Natural killer cell treated with Interleukin-12 subunit alpha and Interleukin-12 subunit beta and Interleukin-15 and Interleukin-18, amount 100 ng/mL, for 72 hours (primary cell): ENCODE results near the gene ARL9. TPM values are rescaled to one million over a fixed set of nuclear protein-coding genes. Genes with fewer than 3 reads are reported as not detected.

Source experiments
- ATAC-seq, 2 donors: fragments of 150-1000 bp; cut with Tn5 transposase in 1 of 2; sonication (Bioruptor Pico), chemical (Tn5 transposase) in 1 of 2; 2 replicates each; pipeline ENCODE4 v1.10.0; 2021
- DNase-seq: peaks from one replicate; pipeline ENCODE4 v3.0.0; 2022; ENCODE audit warnings: low spot score
- H3K27ac Mint-ChIP-seq, 2 donors: 1 replicate in 1 of 2; 2 replicates in 1 of 2; pipeline ENCODE4 v1.8.0; 2022; ENCODE audit warnings: mixed read lengths in 2 of 2, mild to moderate bottlenecking in 1 of 2, moderate library complexity in 1 of 2
- H3K27me3 Mint-ChIP-seq, 2 donors: 1 replicate in 1 of 2; 2 replicates in 1 of 2; pipeline ENCODE4 v1.8.0; 2022; ENCODE audit warnings: mixed read lengths in 2 of 2
- H3K36me3 Mint-ChIP-seq: one replicate; pipeline ENCODE4 v1.8.0; 2022; ENCODE audit warnings: mixed read lengths
- H3K4me1 Mint-ChIP-seq, 2 donors: 1 replicate in 1 of 2; 2 replicates in 1 of 2; pipeline ENCODE4 v1.8.0; 2022; ENCODE audit warnings: low read depth in 2 of 2, mixed read lengths in 2 of 2, mild to moderate bottlenecking in 1 of 2
- H3K4me3 Mint-ChIP-seq: one replicate; pipeline ENCODE4 v1.8.0; 2022; ENCODE audit warnings: mixed read lengths
- H3K9me3 Mint-ChIP-seq: 2 replicates; pipeline ENCODE4 v1.8.0; 2022; ENCODE audit warnings: mixed read lengths
- total RNA-seq, 2 donors: library from RNA; stranded (reverse); gene quantifications; one replicate each; pipeline ENCODE4 v1.2.3, GENCODE V29; 2022

The ARL9 gene
- total RNA-seq, 2 donors from 2014 or later: not detected

DNA sequence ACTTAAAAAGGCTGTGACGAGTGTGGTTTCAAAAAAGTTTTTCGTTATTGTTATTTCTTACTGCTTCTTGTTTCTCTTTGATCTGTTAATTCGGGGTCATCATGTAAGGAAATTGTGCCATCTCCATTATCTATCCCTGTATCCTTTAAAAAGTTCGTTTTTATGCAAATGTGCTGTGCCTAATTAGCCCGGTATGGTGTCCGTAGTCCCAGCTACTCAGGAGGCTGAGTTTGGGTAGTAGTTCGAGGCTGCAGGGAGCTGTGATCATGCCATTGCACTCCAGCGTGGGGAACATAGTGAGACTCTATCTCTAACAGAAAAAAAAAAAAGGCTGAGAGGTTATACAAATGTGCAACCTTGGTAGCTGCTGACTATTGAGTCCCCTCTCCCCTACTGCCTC lies 45.1 kb downstream of the ARL9 start:
- ATAC-seq (no peak), DNase-seq (no peak)
- Mint-ChIP-seq H3K36me3 (no peaks in the 10 kb centered on the region), H3K4me3 (no peak overlapping the region), H3K9me3 (no peaks in the 10 kb centered on the region), H3K4me1 (peaks cover 3 to 5% of the 10 kb centered on the region in 2 donors), H3K27me3 (peaks cover under 1 to 3% of the 10 kb centered on the region in 2 donors), H3K27ac (no peak overlapping the region)

DNA sequence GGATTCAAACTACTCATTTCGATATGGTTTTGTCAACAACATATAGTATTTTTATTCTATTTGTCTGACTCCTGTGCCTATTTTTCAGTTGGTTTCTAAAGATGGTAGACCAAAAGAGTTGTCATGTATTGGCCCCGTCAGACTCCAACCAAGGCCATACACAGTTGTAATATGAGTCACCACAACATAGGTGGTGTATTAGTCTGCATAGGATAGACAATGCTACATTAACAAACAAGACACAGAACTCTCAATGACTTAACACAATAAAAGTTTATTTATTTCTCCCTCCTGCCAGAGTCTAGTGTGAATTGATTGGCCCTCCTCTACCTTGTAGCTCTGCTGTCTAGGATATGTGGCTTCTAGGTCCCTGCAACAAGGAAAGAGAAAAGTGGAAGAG lies 45.9 kb downstream of the ARL9 start:
- no peak for ATAC-seq
- Mint-ChIP-seq H3K4me1 (peaks cover 3 to 5% of the 10 kb centered on the region in 2 donors), H3K9me3 (no peaks in the 10 kb centered on the region), H3K27me3 (peaks cover 8% of the 10 kb centered on the region in 2 donors), H3K27ac (no peak overlapping the region), H3K4me3 (no peak overlapping the region), H3K36me3 (no peaks in the 10 kb centered on the region)
- no peak for DNase-seq

DNA sequence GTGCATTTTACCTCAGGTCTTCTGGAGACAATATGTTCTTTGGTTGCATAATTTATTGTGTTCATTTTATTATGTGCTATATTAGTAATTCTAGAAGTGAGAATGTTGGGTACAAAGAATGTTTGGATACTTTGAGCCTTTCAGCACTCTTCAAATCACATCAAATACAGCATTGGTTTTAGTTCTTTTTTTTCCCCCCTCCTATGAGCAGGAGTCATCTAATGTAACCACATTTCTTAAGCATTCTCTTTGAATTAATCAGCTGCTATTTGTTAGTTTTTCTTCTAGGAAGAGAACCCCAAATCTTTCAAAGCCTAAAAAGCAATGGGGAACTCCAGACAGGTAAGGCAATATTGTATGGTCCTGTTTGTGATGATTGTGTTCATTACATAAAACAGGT lies 46.7 kb downstream of the ARL9 start:
- no peaks in the 10 kb centered on the region for H3K36me3 Mint-ChIP-seq
- no peak for ATAC-seq

DNA sequence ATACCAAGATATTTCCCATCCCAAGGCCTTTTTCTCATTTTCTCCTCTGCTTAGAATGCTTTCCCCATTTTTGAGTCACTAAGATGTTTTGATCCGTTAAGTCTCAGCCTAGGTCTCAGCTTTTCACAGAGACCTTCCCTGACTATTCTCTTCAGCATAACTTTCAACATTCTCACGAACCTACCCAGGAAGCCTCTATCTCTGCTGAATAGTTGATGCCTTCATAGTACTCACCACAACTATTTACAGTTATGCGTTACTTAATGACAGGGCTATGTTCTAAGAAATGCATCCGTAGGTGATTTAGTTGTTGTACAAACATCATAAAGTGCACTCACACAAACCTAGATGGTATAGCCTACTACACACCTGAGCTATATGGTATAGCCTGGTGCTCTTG lies 64.5 kb downstream of the ARL9 start:
- no peak overlapping the region for H3K4me3 Mint-ChIP-seq
- no peak overlapping the region for H3K27ac Mint-ChIP-seq
- H3K27me3 Mint-ChIP-seq: no peaks in the 10 kb centered on the region
- H3K36me3 Mint-ChIP-seq: no peaks in the 10 kb centered on the region
- ATAC-seq: no peak
- DNase-seq: no peak
- H3K9me3 Mint-ChIP-seq: no peaks in the 10 kb centered on the region
- peaks cover 0 to 4% of the 10 kb centered on the region in 2 donors for H3K4me1 Mint-ChIP-seq

More for the DNA sequence above, 46.7 kb downstream of the ARL9 start:
- H3K4me1 Mint-ChIP-seq: peaks cover 3 to 5% of the 10 kb centered on the region in 2 donors
- H3K4me3 Mint-ChIP-seq: no peak overlapping the region
- no peaks in the 10 kb centered on the region for H3K9me3 Mint-ChIP-seq
- H3K27me3 Mint-ChIP-seq: peaks cover 8 to 11% of the 10 kb centered on the region in 2 donors
- H3K27ac Mint-ChIP-seq: no peak overlapping the region
- DNase-seq: no peak

Other genes starting within 250 kb of the ARL9 start
- 10 to 100 TPM; 10.5 to 10.7 TPM for gene AASDH, start 118.3 kb upstream of the ARL9 start, total RNA-seq
- gene PPAT, start 70.2 kb upstream of the ARL9 start, total RNA-seq: 10 to 100 TPM; 31.2 to 52.9 TPM
- gene PAICS, start 69.5 kb upstream of the ARL9 start, total RNA-seq: 100 to 1,000 TPM; 141 to 243 TPM
- gene SRP72, start 38.2 kb upstream of the ARL9 start, total RNA-seq: 100 to 1,000 TPM; 145 to 150 TPM
- 100 to 1,000 TPM; 100 to 281 TPM for gene HOPX, start 175.5 kb downstream of the ARL9 start, total RNA-seq